Measurements from ENCODE around the gene HIPK4.
"Not testable (repeated sequence)": the region's sequence is repeated elsewhere in the genome, so short reads cannot be mapped to it uniquely, and the experiment has no call there.

Gene HIPK4

DNA sequence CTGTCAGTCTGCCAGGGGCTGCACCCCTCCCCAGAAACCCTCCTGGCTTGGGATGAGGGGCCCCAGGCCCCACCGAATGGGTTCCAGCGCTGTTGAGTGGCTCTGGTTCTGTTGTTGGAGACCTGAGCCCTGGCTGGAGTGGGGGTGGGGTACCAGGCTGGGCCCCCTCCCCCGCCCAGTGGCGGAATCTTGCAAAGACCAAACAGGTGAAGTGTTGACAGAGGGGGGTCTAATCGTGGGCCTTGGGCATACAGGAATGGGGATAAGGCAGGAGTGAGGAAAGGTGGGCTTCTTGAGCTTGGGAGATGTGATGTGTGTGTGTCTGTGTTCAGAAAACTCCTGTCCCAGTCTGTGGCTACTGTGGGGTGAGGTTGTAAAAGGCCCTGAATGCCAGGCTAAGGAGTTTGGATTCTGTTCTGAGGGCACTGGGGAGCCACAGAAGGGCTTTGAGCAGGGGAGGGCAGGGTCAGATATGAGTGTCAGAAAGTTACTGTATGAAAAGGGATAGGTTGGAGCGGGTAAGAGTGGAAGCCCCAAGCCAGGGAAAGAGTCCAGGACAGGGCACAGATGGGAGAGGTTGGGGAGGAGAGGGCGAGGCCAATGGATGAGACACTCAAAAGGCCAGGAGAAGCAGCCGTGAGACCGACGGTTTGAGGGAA lies at the start of gene HIPK4:
Gene HIPK4, minus strand, starts transcription at position 98 of the 659 bp plus-strand sequence. CDS start 279 bp downstream, outside the sequence.
- no peak for DNase-seq

GRCh38 chr19:40438284-40438683 lies 48.3 kb upstream of the HIPK4 start:
- DNase-seq, result no peak

GRCh38 chr19:40433391-40434216 lies 43.6 kb upstream of the HIPK4 start:
- peak; percentile 60 for DNase-seq

GRCh38 chr19:40432760-40433159 lies 42.8 kb upstream of the HIPK4 start:
- not testable (repeated sequence) for DNase-seq

DNA sequence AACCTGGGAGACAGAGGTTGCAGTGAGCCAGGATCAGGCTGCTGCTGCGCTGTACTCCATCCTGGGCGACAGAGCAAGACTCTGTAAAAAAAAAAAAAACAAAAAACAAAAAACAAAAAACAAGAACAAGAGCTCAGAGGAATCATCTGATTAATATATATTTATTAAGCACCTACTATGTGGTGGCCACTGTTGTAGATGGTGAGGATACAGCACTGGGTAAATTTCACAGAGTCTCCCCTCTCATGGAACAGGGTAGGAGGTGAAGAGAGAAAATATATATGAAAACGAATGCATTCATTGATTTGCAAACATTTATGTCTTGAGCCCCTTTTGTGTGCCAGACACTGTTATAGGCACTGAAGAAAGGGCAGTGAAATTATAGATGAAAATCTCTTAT lies 41.7 kb upstream of the HIPK4 start:
- no peak for DNase-seq

DNA sequence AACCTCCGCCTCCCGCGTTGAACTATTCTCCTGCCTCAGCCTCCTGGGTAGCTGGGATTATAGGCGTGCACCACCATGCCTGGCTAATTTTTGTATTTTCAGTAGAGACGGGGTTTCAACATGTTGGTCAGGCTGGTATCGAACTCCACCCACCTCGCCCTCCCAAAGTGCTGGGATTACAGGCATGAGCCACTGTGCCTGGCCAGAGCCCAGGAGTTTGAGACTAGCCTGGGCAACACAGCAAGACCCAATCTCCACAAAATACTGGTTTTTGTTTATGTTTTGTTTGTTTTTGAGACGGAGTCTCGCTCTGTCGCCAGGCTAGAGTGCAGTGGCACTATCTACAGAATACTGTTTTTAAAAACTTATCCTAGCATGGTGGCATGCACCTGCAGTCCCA lies 40.3 kb upstream of the HIPK4 start:
- not testable (repeated sequence) for DNase-seq

DNA sequence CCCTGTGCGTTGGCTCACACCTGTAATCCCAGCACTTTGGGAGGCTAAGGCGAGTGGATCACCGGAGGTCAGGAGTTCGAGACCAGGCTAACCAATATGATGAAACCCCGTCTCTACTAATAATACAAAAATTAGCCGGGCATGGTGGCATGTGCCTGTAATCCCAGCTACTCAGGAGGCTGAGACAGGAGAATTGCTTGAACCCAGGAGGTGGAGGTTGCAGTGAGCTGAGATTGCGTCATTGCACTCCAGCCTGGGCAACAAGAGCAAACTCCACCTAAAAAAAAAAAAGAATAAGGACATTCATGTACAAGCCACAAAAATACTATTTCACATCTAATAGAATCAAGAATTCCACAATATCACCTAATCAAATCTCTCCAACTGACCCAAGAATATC lies 38.2 kb upstream of the HIPK4 start:
- DNase-seq, result not testable (repeated sequence)

GRCh38 chr19:40425450-40426287 lies 35.7 kb upstream of the HIPK4 start, which contains the start of gene SERTAD1:
SERTAD1 (minus strand) TSS chr19:40425992; CDS start chr19:40423546, 2,446 bp downstream.
- DNase-seq, result peak; percentile 100

DNA sequence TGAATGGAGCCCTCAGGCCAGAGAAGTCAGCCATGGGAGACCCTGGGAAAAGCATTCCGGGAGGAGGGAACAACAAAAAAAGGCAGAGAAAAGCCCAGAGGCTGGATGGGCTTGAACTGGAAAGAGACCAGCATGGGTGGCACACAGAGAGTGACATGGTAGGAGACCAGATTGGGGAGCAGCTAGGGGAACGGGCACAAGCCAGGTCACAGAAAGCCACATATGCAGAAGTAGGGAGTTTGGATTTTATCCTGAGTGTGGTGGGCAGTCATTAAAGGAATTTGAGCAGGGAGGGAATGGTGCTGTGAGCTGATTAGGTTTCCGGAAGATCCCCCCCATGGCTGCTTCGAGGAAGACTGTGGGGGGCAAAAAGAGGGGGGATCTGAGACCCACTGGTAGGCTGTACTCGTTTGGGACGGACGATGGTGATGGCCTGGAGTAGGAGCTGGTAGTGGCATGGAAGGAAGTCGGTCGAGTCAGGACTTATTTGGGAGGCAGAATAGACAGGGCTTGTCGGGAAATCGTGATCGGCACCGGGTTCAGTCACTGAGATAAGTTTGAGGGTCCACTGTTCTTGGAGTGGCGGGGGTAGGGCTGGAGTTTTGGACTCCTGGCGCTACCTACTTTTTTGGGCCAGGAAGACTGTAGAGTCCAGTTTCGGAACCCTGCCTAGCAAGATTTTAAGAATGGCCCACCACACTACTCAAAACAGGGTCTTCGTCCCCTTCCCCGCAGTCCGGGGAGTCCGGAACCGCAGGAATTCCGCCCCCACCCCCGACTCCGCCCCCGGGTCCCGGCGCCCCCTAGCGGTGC lies 34.9 kb upstream of the HIPK4 start:
- peak; percentile 21 for DNase-seq

DNA sequence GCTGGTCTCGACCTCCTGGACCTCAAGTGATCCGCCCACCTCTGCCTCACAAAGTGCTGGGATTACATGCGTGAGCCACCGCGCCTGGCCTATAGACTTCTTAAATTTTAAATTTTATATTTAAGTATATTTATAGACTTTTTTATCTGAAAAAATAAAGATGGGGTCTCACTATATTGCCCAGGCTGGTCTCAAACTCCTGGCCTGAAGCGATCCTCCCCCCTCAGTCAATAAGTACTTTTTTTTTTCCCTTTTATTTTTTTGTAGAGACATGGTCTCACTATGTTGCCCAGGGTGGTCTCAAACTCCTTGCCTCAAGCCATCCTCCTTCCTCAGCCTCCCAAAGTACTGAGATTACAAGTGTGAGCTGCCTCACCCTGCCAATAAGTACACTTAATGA lies 34.0 kb upstream of the HIPK4 start:
- no peak for DNase-seq

DNA sequence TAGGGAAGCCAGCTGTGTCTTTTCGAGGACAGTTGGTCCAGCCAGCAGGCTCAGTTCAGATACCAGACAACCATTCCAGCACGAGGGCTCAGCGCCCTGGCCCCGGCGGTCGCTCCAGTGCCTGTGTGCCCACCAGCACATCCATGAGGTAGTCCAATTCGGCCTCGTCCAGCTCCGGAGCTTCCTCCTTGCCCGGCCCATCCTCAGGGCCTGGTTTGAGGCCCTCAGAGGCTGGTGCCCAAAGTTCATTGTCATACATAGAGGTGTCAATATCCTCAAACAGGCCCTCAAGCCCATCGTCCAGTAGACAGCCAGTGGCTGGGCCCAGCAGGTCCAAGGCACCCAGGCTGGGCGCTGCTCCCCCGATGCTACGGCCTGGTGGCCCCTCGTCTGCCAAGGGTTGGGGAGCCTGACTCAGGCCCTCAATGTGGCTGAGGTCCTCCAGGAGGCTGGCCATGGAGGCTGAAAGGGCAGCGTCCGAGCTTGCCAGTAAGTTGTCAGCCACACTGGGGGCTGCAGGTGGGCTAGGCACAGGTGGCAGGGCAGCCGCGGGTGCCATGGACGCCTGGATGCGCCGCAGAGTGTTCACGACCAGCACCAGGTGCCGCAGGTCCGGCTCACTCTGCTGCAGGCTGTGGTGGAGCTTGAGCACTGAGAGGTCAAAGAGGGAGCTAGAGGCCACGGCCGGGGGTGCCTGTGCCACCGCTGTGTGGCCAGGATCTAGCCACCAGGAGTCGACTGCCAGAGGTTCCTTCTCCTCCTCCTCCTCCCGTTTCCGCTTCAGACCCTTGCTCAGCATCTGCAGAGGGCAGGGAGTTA lies 33.0 kb upstream of the HIPK4 start:
- DNase-seq, result no peak

DNA sequence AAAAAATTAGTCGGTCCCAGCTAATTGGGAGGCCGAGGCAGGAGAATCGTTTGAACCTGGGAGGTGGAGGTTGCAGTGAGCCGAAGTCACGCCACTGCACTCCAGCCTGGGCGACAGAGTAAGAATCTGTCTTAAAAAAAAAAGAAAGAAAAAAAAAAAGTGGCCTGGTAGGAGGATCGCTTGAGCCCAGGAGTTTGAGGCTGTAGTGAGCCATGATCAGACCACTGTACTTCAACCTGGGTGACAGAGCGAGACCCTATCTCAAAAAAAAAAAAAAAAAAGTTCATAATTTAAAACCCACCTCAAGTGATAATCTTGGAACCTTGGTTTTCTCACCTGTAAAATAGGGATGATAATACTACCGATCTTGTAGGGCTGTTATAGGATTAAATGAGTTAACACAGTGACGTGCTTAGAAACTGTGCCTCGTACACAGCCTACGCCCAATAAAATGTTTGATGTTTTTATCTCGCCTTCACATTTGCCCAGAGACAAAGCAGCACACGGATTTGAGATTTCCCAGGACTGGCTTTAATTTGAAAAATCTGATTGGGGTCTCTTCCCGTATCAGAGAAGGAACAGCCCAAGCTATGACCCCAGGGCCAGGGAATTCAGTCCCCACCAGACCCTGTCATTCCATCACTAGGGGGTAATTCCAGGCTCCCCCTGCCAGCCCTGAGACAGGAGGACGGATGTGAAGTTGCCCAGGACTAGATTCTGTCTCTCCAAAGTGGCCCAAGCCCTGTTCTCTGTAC lies 32.2 kb upstream of the HIPK4 start:
- no peak for DNase-seq

DNA sequence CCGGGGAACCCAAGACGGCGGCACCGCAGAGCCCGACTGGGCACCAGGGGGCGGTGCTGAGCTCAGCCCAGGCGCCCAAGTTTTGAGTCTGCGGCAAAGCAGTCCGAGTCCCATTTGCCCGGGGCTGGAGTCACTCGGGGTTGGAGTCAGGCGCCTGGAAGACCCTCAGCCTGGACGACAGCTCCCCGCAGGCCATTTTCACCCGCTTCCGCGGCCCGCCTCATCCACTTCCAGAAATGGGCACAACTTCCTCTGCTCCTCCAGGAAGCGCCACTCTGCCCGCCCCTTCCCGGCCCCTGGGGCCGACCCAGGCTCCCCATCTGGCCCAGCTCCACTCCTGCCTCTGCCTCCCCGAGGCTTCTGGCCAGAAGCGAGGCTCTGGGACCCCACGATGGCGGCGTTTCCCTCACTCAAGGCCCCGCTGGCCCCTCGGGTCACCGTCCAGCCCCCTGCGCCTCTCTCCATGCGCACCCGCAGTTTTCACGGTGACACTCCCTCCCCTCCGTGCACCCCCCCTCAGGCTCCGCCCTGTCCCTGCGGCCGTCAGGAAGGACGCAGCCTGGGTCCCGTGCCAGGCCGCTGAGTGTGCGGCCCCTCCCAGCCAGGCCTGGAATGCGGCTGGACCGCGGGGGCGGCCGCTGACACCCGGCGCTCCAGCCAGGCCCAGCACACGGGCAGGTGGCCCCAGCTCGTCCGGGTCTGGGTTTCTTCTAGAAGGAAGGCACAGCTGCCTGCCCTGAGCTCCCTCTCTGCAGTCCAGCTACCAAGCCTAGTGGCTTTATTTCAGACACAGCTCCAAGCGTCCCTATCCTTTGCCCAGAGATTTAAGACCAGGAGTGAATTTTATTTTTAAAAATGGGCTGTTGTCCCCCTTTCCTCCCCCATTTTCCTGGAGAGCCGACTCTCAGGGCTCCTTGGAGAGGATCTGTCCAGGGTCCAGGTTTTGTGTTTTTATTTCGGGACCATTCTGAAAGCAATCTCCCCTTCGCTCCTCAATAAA lies 31.1 kb upstream of the HIPK4 start:
- peak; percentile 82 for DNase-seq

DNA sequence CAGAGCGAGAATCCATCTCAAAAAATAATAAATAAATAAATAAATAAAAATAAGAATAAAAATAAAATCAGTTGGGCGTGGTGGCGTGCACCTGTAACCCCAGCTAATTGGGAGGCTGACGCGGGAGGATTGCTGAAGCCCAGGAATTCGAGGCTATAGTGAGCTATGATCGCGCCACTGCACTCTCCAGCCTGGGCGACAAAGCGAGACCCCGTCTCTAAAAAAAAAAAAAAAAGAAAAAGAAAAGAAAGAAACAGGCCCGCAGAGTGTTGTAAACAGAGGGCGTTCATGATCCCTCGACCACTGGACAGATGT lies 30.4 kb upstream of the HIPK4 start:
- DNase-seq, result no peak

DNA sequence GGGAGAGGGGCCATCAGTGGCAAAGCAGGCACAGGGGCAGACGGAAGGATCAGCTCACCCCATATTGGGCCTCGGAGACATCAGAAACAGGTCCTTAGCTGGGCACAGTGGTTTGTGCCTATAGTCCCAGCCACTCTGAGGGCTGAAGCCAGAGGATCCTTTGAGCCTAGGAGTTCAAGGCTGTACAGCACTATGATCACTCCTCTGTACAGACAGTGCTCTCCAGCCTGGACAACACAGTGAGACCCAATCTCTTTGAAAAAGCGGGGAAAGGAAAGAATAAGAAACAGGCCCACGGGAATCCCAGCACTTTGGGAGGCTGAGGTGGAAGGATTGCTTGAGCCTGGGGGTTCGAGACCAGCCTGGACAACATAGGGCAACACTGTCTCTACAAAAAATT lies 29.8 kb upstream of the HIPK4 start:
- DNase-seq, result no peak

DNA sequence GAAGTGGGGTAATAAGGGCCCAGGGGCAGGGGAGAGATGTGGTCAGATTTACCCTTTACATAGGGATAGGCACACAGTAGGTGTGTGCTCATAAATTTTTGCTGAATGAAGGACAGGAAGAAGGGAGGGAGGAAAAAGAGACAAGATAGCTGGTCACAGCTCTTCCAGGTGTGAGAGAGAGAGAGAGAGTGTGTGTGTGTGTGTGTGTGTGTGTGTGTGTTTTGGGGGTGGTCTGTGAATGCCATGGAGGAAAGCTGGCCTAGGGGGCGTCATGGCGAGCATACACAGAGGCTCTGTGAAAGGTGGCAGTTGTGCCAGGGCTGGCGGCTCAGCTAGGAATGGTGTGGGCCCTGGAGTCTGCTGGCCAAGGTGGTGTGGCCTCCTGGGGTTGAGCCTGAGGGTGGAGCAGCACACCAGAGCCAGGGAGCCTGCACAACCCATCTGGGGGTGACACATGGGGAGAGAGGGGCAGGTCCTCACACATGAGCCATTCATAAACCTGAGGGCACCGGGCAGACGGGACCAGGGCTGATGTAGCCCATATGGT lies 29.2 kb upstream of the HIPK4 start:
- DNase-seq, result no peak

- DNase-seq, result no peak
Observed at GRCh38 chr19:40418040-40418439, 28.1 kb upstream of the HIPK4 start.

DNA sequence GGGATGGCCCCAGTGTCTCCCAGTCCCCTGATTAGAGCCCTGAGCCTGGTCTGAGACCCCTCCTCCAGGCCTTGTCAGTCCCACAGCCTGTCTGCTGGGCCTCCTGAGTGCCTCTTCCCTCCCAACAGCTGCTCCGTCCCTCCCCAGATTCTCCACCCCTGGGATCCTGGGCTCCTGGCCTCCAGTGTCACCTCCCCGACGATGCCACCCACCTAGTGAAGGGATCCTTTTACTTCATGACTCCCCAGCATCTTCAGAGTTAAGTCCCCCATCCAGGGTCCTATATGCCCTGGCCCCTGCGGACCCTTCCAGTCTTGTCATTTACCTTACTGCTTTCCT lies 27.6 kb upstream of the HIPK4 start:
- DNase-seq, result no peak

DNA sequence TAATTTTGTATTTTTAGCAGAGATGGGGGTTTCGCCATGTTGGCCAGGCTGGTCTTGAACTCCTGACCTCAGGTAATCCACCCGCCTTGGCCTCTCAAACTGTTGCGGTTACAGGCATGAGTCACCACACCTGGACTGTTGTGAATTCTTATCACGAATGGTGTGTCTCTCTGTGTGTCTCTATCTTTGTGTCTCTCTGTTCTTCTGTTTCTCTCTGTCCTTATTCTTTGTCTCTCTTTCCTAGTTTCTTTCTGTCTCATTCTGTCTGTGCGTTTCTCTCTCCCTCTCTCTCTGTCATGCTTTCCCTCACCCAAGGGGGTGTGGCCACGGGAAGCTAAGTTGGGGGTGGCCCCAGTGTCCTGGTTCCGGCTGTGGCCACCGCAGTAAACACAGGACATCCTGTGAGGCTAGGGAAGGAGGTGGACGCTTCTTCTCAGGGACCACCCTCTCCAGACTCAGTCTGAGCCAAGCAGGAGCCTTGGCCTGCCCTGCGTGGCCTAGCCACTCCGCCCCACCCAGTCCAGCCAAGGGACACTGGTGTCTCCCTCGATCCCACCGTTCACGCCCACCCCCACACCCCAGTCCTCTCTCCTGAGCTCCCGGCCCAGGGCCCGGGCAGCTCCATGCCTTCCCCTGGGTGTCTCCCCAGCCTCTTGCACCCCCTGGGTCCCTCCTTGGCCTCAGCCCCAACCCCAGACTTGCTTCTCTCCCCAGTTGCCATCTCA lies 27.1 kb upstream of the HIPK4 start:
- no peak for DNase-seq

Data from CD4-positive, alpha-beta T cell treated with Interleukin-21 for 1 hour (primary cell).